Mucosa of descending colon (tissue), 3 donors: ENCODE data around the gene CREB3L1. TPM values are rescaled to one million over a fixed set of nuclear protein-coding genes. Genes with fewer than 3 reads are reported as not detected.

ENCODE experiments used
- ATAC-seq: fragments of 200-7000 bp; cut with Tn5 transposase; one replicate; pipeline ENCODE4 v1.9.1; 2020; ENCODE audit warnings: mild to moderate bottlenecking, moderate library complexity
- DNase-seq, 3 donors: peaks; one replicate each; pipeline ENCODE4 v3.0.0-alpha.2; 2020
- H3K36me3 ChIP-seq: fragments of 200-600 bp; one replicate; pipeline ENCODE4 v1.8.0; 2021; ENCODE audit warnings: low read depth, mild to moderate bottlenecking
- H3K4me1 ChIP-seq: fragments of 200-600 bp; one replicate; pipeline ENCODE4 v1.8.0; 2021; ENCODE audit warnings: low read depth, mild to moderate bottlenecking
- H3K4me3 ChIP-seq: fragments of 200-600 bp; one replicate; pipeline ENCODE4 v1.8.0; 2021; ENCODE audit warnings: mild to moderate bottlenecking
- H3K9me3 ChIP-seq: fragments of 200-600 bp; one replicate; pipeline ENCODE4 v1.8.0; 2021; ENCODE audit warnings: mild to moderate bottlenecking
- intact Hi-C, 2 donors: fragments of 100-400 bp; cut with DNase I in 1 of 2; cut with micrococcal nuclease in 1 of 2; formaldehyde crosslinking; loops; one replicate each; pipeline versions ENCODE4 v1.11.0 to v1.11.1; 2022; cut with DNase I, micrococcal nuclease
- total RNA-seq, 3 donors: library from RNA; stranded (reverse); fragmentation: NEBNext Ultra II Directional in 2 of 3; extraction: Animal tissue kit (Norgen Biotek cat#: 25700) in 2 of 3; gene quantifications; one replicate each; pipeline versions ENCODE4 v1.2.1 to v1.2.4, GENCODE V29; 2021 to 2023
- TF ChIP-seq, protein P1 (sequence below): fragments of 200-600 bp; IDR thresholded peaks from one replicate; pipeline ENCODE4 v1.8.0; 2022; ENCODE audit warnings: antibody characterized with exemption, mild to moderate bottlenecking
- donor health status: DM: no; HTN: no; CAD: no; lungs with moderate emphysema.
- donor health status: DM: no; HTN: no; CAD: no.
- donor health status: DM: no; HTN: yes; CAD: no.

Gene CREB3L1
- total RNA-seq, 3 donors from 2014 or later: 52.7 to 140 (median 108) TPM

- H3K9me3 ChIP-seq: no peaks in the 10 kb centered on the region
- H3K4me3 ChIP-seq: no peak overlapping the region
- intact Hi-C loops: no loop called here
- no peaks in the 10 kb centered on the region for H3K36me3 ChIP-seq
- ATAC-seq (no peak), DNase-seq (no peak)
- H3K4me1 ChIP-seq: peaks cover 21% of the 10 kb centered on the region
- TF ChIP-seq, protein P1, sequence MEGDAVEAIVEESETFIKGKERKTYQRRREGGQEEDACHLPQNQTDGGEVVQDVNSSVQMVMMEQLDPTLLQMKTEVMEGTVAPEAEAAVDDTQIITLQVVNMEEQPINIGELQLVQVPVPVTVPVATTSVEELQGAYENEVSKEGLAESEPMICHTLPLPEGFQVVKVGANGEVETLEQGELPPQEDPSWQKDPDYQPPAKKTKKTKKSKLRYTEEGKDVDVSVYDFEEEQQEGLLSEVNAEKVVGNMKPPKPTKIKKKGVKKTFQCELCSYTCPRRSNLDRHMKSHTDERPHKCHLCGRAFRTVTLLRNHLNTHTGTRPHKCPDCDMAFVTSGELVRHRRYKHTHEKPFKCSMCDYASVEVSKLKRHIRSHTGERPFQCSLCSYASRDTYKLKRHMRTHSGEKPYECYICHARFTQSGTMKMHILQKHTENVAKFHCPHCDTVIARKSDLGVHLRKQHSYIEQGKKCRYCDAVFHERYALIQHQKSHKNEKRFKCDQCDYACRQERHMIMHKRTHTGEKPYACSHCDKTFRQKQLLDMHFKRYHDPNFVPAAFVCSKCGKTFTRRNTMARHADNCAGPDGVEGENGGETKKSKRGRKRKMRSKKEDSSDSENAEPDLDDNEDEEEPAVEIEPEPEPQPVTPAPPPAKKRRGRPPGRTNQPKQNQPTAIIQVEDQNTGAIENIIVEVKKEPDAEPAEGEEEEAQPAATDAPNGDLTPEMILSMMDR: no peak
Observed at GRCh38 chr11:46293066-46293465, 15.6 kb downstream of the CREB3L1 start.

DNA sequence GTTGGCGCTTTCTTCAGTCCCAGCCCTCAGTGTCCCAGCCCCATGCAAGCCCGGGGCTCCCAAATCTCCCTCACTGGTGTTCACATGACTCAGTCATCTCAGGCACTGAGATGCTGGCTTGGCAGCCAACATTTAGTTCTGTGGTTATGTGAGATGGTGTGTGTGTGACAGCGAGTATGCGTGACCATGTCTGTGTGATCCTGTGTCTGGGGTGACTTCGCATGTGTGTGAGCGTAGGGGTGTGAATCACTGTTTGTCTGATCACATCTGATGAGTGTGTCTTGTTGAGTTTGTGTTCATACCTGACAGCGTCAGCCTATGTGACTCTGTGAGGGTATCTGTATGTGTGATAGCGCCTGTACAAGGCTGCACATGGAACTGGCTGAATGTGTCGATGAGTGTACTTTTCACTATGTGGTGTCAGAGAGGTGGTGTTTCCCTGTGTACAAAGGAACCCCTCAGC lies 16.2 kb downstream of the CREB3L1 start:
- DNase-seq: no peak
- Histone ChIP-seq H3K9me3 (no peaks in the 10 kb centered on the region), H3K4me3 (no peak overlapping the region), H3K36me3 (no peaks in the 10 kb centered on the region), H3K4me1 (peaks cover 21% of the 10 kb centered on the region)
- intact Hi-C loops: no loop called here
- ATAC-seq: no peak
- TF ChIP-seq, protein P1: no peak

GRCh38 chr11:46294365-46295309 lies 17.2 kb downstream of the CREB3L1 start:
- Histone ChIP-seq H3K9me3 (no peaks in the 10 kb centered on the region), H3K4me3 (no peak overlapping the region), H3K36me3 (no peaks in the 10 kb centered on the region), H3K4me1 (peaks cover 19% of the 10 kb centered on the region)
- DNase-seq (peak in 1 of 3 donors; percentile 46), ATAC-seq (peak; percentile 7)
- TF ChIP-seq, protein P1: no peak
- intact Hi-C loops: no loop called here

DNA sequence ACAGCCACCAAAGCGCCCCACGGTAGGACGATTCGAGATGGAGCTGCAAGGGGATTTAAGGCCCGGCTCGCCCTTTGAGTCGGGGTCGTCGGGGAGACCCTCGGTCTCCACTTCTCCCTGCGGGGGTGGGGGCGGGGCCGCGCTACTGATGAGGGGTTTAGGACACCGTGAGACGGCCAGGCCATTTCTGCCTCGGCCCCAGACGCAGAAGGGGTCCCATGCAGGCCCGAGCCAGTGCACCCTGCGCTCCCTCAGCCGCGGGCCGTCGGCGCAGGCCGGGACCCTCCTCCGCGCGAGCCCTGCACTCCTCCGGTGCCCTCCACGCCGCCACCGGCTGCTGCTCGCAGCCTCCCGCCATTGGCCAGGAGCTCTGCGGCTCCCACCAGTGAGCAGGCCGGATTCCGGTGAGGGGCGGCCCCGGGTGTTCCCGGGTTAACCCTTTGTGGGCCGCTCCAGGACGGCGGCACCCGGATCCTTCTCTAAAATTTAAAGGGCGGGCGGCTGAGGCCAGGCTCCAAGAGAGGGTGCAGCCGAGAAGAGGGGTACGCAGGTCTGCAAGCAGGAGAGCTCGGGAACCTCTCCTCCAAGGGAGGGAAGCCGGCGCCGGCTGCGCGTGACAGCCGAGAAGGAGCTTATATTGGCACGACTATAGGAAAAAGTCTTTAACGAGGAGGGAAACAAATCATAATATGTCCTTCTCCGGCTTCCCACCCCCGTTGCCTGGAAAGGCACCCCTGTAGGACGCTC lies 18.0 kb downstream of the CREB3L1 start:
- Histone ChIP-seq H3K36me3 (no peaks in the 10 kb centered on the region), H3K4me1 (peaks cover 12% of the 10 kb centered on the region), H3K9me3 (no peaks in the 10 kb centered on the region), H3K4me3 (no peak overlapping the region)
- peak; percentile 67 to 77 (median 73) for DNase-seq
- TF ChIP-seq, protein P1: no peak
- intact Hi-C loops: no loop called here
- ATAC-seq: peak; percentile 79

DNA sequence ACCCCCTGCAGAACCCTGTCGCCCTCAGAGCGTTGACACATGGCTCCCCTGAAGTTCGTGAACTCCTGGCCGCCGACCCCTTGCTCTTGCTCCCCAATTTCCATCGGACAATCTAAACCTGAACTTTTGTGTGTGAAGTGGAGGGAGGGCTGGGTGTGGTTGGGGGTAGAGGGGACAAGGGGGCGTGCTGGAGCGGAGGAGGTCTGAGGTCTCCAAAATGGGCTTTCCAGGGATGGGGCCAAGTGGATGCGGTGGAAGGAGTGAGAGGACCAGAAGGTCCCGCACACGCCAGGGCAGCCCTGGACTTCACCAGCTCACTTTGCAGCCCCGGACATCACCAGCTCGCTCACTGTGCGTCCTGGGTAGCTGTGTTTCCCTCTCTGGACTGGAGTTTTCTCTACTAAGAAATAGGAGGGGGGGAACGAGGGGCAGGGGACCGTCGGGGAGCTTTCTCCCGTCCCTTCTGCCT lies 18.6 kb downstream of the CREB3L1 start:
- intact Hi-C loops: no loop called here
- no peak overlapping the region for H3K4me3 ChIP-seq
- no peak for DNase-seq
- no peaks in the 10 kb centered on the region for H3K9me3 ChIP-seq
- no peak for ATAC-seq
- no peaks in the 10 kb centered on the region for H3K36me3 ChIP-seq
- TF ChIP-seq, protein P1: no peak
- peaks cover 12% of the 10 kb centered on the region for H3K4me1 ChIP-seq
